Thyroid gland (tissue), 4 donors: ENCODE measurements around the gene SPTSSA. TPM values are rescaled to one million over a fixed set of nuclear protein-coding genes. Genes with fewer than 3 reads are reported as not detected.

ENCODE experiments used
- DNase-seq, 2 donors: peaks; one replicate each; pipeline ENCODE4 v3.0.0-alpha.2; 2019
- H3K27ac ChIP-seq, 3 donors: fragments of 200-600 bp; sonication (generic); 1 replicate in 2 of 3; 2 replicates in 1 of 3; pipeline ENCODE4 v1.5.1; 2016 to 2019; ENCODE audit warnings: mild to moderate bottlenecking in 1 of 3, moderate library complexity in 1 of 3
- H3K27me3 ChIP-seq: fragments of 200-600 bp; sonication (generic); one replicate; pipeline ENCODE4 v1.5.1; 2019
- H3K36me3 ChIP-seq, 2 donors: fragments of 200-600 bp; sonication (generic); one replicate each; pipeline ENCODE4 v1.5.1; 2016 to 2019
- H3K4me1 ChIP-seq, 2 donors: fragments of 200-600 bp; sonication (generic); one replicate each; pipeline ENCODE4 v1.5.1; 2017 to 2019
- H3K4me3 ChIP-seq, 3 donors: fragments of 200-600 bp; sonication (generic); replicated peaks in 1 of 3; 1 replicate in 2 of 3; 2 replicates in 1 of 3; pipeline ENCODE4 v1.5.1; 2016; ENCODE audit warnings: mild to moderate bottlenecking in 1 of 3
- H3K9me3 ChIP-seq: fragments of 200-600 bp; sonication (generic); one replicate; pipeline ENCODE4 v1.5.1; 2017
- CTCF ChIP-seq, 6 experiments: fragments of 200-600 bp in 3 of 6; fragments of 450-650 bp in 3 of 6; sonication (generic) in 3 of 6; IDR thresholded peaks; one replicate each; pipeline ENCODE4 v1.5.1; 2016 to 2019; ENCODE audit warnings: antibody characterized with exemption in 6 of 6, mild to moderate bottlenecking in 2 of 6, inconsistent platforms in 1 of 6, moderate library complexity in 1 of 6
- POLR2A ChIP-seq, 2 donors: fragments of 450-650 bp; IDR thresholded peaks; one replicate each; pipeline ENCODE4 v1.6.1; 2017; ENCODE audit warnings: antibody characterized with exemption in 2 of 2, mild to moderate bottlenecking in 2 of 2, moderate library complexity in 1 of 2
- WGBS, 2 donors: methylation state at CpG; one replicate each; pipeline ENCODE4 v1.1.5; 2017; 5-methylcytosine and 5-hydroxymethylcytosine counted together
- intact Hi-C: fragments of 100-400 bp; cut with DNase I; formaldehyde crosslinking; loops from one replicate; pipeline ENCODE4 v1.15.1; 2023
- total RNA-seq, 4 donors: library from RNA; depleted of rRNA; stranded (reverse); fragments of >200 nt; gene quantifications; one replicate each; pipeline ENCODE4 v1.2.3, GENCODE V29; 2016

The SPTSSA gene
- total RNA-seq, 4 donors from 2014 or later: 25.9 to 30.6 (median 28.5) TPM

GRCh38 chr14:34472706-34473279 lies 10.8 kb upstream of the SPTSSA start:
- 84 to 90% methylated on average over 6 of the region's 6 CpGs for WGBS, 2 donors
- no peaks in the 10 kb centered on the region for H3K9me3 ChIP-seq
- no peak overlapping the region for H3K4me3 ChIP-seq
- H3K36me3 ChIP-seq: no peaks in the 10 kb centered on the region
- TF ChIP-seq CTCF (IDR thresholded peaks at IDR 0.05) (no peak), POLR2A (IDR thresholded peaks at IDR 0.05) (no peak)
- no peak for DNase-seq
- H3K4me1 ChIP-seq: no peaks in the 10 kb centered on the region
- intact Hi-C loops: no loop called here
- no peak overlapping the region for H3K27ac ChIP-seq
- no peaks in the 10 kb centered on the region for H3K27me3 ChIP-seq

GRCh38 chr14:34470319-34470718 lies 8.3 kb upstream of the SPTSSA start:
- Histone ChIP-seq H3K4me3 (no peak overlapping the region), H3K27me3 (no peaks in the 10 kb centered on the region), H3K9me3 (no peaks in the 10 kb centered on the region), H3K36me3 (no peaks in the 10 kb centered on the region), H3K27ac (no peak overlapping the region), H3K4me1 (no peaks in the 10 kb centered on the region)
- no peak for DNase-seq
- intact Hi-C loops: no loop called here
- TF ChIP-seq POLR2A (IDR thresholded peaks at IDR 0.05) (no peak), CTCF (IDR thresholded peaks at IDR 0.05) (no peak)

GRCh38 chr14:34466691-34467090 lies 4.7 kb upstream of the SPTSSA start:
- Histone ChIP-seq H3K36me3 (no peaks in the 10 kb centered on the region), H3K4me1 (no peaks in the 10 kb centered on the region), H3K27ac (no peak overlapping the region), H3K27me3 (no peaks in the 10 kb centered on the region), H3K4me3 (no peak overlapping the region), H3K9me3 (no peaks in the 10 kb centered on the region)
- no peak for TF ChIP-seq POLR2A (IDR thresholded peaks at IDR 0.05)
- TF ChIP-seq CTCF (IDR thresholded peaks at IDR 0.05): no peak
- DNase-seq: no peak
- intact Hi-C loops: loop anchor here (10.0 kb wide), 1 partner anchor 68 kb away; the partner anchor contains the start of gene EAPP
- WGBS, 2 donors: 98 to 100% methylated on average over 2 of the region's 2 CpGs

- Histone ChIP-seq H3K27me3 (no peaks in the 10 kb centered on the region), H3K27ac (no peak overlapping the region), H3K4me3 (no peak overlapping the region), H3K4me1 (peaks cover 0 to 4% of the 10 kb centered on the region in 2 donors), H3K36me3 (no peaks in the 10 kb centered on the region), H3K9me3 (no peaks in the 10 kb centered on the region)
- no peak for DNase-seq
- intact Hi-C loops: loop anchor here (10.0 kb wide), 1 partner anchor 70 kb away; the partner anchor contains the start of gene EAPP
- 62 to 73% methylated on average over 2 of the region's 2 CpGs for WGBS, 2 donors
- TF ChIP-seq CTCF (IDR thresholded peaks at IDR 0.05) (no peak), POLR2A (IDR thresholded peaks at IDR 0.05) (no peak)
Measured at GRCh38 chr14:34465069-34465859, 3.2 kb upstream of the SPTSSA start.

GRCh38 chr14:34463598-34463961 lies 1.5 kb upstream of the SPTSSA start:
- DNase-seq: no peak
- Histone ChIP-seq H3K4me1 (peaks cover 0 to 4% of the 10 kb centered on the region in 2 donors), H3K9me3 (no peaks in the 10 kb centered on the region), H3K4me3 (no peak overlapping the region), H3K27me3 (no peaks in the 10 kb centered on the region), H3K27ac (no peak overlapping the region), H3K36me3 (no peaks in the 10 kb centered on the region)
- no peak for TF ChIP-seq POLR2A (IDR thresholded peaks at IDR 0.05)
- intact Hi-C loops: loop anchor here (5.0 to 10.0 kb wide), 2 partner anchors 71 to 101 kb away; partner anchors contain the start of gene EAPP
- WGBS, 2 donors: 88 to 90% methylated on average over 1 of the region's 1 CpG
